Coronary artery (tissue), 2 donors: ENCODE measurements around the gene CLDN11.

Source experiments
- DNase-seq: peaks from one replicate; pipeline ENCODE4 v3.0.0-alpha.2; 2017; ENCODE audit warnings: low spot score
- H3K27ac ChIP-seq, 2 donors: fragments of 200-600 bp; sonication (generic); one replicate each; pipeline ENCODE4 v1.5.1; 2016 to 2019
- H3K4me3 ChIP-seq: fragments of 200-600 bp; sonication (generic); 2 replicates; pipeline ENCODE4 v1.5.1; 2016; ENCODE audit warnings: mild to moderate bottlenecking, moderate library complexity
- CTCF ChIP-seq: fragments of 200-600 bp; sonication (generic); IDR thresholded peaks from one replicate; pipeline ENCODE4 v1.5.1; 2019; ENCODE audit warnings: antibody characterized with exemption

Gene CLDN11

GRCh38 chr3:170467007-170467406, 48.3 kb downstream of the CLDN11 start:
- no peak for DNase-seq
- H3K27ac ChIP-seq: no peak overlapping the region

GRCh38 chr3:170467571-170468147, 49.0 kb downstream of the CLDN11 start:
- no peak overlapping the region for H3K4me3 ChIP-seq
- no peak overlapping the region for H3K27ac ChIP-seq
- no peak for TF ChIP-seq CTCF
- DNase-seq: no peak

More at GRCh38 chr3:170467007-170467406, 48.3 kb downstream of the CLDN11 start:
- no peak for TF ChIP-seq CTCF
- no peak overlapping the region for H3K4me3 ChIP-seq

- TF ChIP-seq CTCF: no peak
- DNase-seq: no peak
- H3K27ac ChIP-seq: no peak overlapping the region
- H3K4me3 ChIP-seq: no peak overlapping the region
Measured at GRCh38 chr3:170469151-170470062, 50.7 kb downstream of the CLDN11 start.

- TF ChIP-seq CTCF: no peak
- no peak overlapping the region for H3K27ac ChIP-seq
- H3K4me3 ChIP-seq: no peak overlapping the region
- DNase-seq: no peak
Measured at GRCh38 chr3:170470063-170471016, 51.7 kb downstream of the CLDN11 start.

GRCh38 chr3:170471149-170471548, 52.5 kb downstream of the CLDN11 start:
- no peak for TF ChIP-seq CTCF
- no peak for DNase-seq
- Histone ChIP-seq H3K4me3 (no peak overlapping the region), H3K27ac (peak overlapping the region in 1 of 2 donors; percentile 37)

GRCh38 chr3:170473358-170473757, 54.7 kb downstream of the CLDN11 start:
- TF ChIP-seq CTCF: no peak
- Histone ChIP-seq H3K27ac (no peak overlapping the region), H3K4me3 (no peak overlapping the region)
- no peak for DNase-seq
